ENCODE measurements around the gene EVC2. TPM values are rescaled to one million over a fixed set of nuclear protein-coding genes. Genes with fewer than 3 reads are reported as not detected.

EVC2 gene
- total RNA-seq, 4 donors from 2014 or later: 7.8 to 22.2 (median 9.9) TPM

DNA sequence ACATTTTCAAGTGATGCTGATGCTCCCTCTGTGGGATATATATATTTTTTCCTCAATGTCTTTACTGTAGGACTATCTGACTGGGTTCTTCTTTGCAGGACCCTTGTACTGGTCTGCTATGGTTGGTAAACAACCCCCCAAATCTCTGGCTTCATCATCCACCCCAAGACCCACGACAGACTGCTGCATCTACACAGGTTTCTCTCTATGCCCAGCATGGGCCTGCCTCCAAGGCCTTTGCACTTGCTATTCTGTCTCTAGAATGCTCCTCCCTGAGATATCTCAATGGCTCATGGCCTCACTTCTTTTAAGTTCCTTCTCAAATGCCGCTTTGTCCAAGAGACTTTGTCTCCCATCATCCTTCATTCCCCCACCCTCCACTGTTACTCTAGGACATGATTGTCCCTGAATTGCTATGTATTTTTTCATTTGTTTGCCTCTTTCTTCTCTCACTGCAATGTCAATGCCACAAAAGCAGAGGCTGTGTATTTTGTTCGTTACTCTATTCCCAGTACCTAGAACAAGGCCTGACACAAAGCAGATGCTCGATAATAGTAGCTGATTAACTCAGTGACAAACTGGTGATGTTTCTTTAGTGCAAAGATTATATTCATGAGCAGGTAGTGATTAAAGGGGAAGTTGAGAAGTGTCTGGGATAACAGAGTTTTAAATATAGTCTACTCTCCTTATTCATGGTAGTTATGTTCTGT, 9.2 kb upstream of the EVC2 start:
- peaks cover 9% of the 10 kb centered on the region for H3K36me3 ChIP-seq
- TF ChIP-seq POLR2A (IDR thresholded peaks at IDR 0.05) (no peak), POLR2AphosphoS5 (IDR thresholded peaks at IDR 0.05) (no peak), EP300 (IDR thresholded peaks at IDR 0.05) (no peak)
- TF ChIP-seq, protein P1, sequence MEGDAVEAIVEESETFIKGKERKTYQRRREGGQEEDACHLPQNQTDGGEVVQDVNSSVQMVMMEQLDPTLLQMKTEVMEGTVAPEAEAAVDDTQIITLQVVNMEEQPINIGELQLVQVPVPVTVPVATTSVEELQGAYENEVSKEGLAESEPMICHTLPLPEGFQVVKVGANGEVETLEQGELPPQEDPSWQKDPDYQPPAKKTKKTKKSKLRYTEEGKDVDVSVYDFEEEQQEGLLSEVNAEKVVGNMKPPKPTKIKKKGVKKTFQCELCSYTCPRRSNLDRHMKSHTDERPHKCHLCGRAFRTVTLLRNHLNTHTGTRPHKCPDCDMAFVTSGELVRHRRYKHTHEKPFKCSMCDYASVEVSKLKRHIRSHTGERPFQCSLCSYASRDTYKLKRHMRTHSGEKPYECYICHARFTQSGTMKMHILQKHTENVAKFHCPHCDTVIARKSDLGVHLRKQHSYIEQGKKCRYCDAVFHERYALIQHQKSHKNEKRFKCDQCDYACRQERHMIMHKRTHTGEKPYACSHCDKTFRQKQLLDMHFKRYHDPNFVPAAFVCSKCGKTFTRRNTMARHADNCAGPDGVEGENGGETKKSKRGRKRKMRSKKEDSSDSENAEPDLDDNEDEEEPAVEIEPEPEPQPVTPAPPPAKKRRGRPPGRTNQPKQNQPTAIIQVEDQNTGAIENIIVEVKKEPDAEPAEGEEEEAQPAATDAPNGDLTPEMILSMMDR (IDR thresholded peaks at IDR 0.05): no peak
- H3K9me3 ChIP-seq: no peaks in the 10 kb centered on the region
- no peak overlapping the region for H3K27ac ChIP-seq
- no peak overlapping the region for H3K4me3 ChIP-seq
- H3K27me3 ChIP-seq: no peaks in the 10 kb centered on the region
- WGBS: 96% methylated on average over 4 of the region's 4 CpGs
- H3K4me1 ChIP-seq: peaks cover 4% of the 10 kb centered on the region
- no peak for DNase-seq (ENCODE audit: low spot score in 2 of 2)

DNA sequence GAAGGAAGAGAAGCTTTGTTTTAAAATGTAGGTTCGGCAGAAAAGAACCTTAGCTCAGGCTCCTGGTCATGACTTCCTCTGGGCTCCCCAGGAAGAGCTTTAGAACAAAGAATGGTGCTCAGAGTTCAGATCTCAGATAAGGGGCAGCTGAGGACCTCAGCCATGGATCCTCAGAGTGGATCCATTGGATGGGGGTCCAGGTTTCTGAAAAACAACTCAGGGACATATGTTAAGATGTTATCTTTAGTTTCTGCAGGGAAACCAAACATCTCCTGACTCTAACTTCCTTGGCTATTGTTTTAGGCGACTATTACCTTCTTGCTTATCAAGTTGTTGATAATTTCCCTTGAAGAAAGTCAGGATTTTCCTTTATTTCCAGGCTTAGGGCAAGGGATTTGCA, 8.0 kb upstream of the EVC2 start:
- Histone ChIP-seq H3K4me1 (peaks cover 16% of the 10 kb centered on the region), H3K27me3 (no peaks in the 10 kb centered on the region), H3K9me3 (no peaks in the 10 kb centered on the region), H3K36me3 (peaks cover 9% of the 10 kb centered on the region), H3K27ac (no peak overlapping the region), H3K4me3 (no peak overlapping the region)
- TF ChIP-seq EP300 (IDR thresholded peaks at IDR 0.05) (no peak), POLR2A (IDR thresholded peaks at IDR 0.05) (no peak), POLR2AphosphoS5 (IDR thresholded peaks at IDR 0.05) (no peak)
- TF ChIP-seq, protein P1 (IDR thresholded peaks at IDR 0.05): no peak
- WGBS: 72% methylated on average over 2 of the region's 2 CpGs
- no peak for DNase-seq (ENCODE audit: low spot score in 2 of 2)

DNA sequence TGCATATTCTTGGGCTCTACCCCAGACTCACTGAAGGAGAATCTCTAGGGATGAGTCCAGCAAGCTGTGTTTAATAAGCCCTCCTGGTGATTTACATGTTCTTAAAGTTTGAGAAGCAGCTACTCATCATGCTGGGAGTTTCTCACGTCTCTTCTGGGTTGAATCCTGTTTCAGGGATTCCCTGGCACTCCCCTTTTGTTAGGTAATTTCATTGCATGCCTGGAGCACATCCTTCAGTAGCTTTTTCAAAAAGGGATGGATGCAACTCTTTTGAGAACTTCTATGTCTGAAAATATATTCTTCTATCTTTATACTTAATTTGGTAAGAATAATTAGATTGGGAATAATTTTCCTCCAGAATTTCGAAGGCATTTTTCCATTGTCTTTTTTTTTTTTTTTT, 7.0 kb upstream of the EVC2 start:
- Histone ChIP-seq H3K9me3 (no peaks in the 10 kb centered on the region), H3K27me3 (no peaks in the 10 kb centered on the region), H3K4me3 (no peak overlapping the region), H3K36me3 (peaks cover 5% of the 10 kb centered on the region), H3K27ac (no peak overlapping the region), H3K4me1 (peaks cover 22% of the 10 kb centered on the region)
- DNase-seq (ENCODE audit: low spot score in 2 of 2): no peak
- 48% methylated on average over 2 of the region's 2 CpGs for WGBS
- no peak for TF ChIP-seq POLR2A (IDR thresholded peaks at IDR 0.05)
- TF ChIP-seq EP300 (IDR thresholded peaks at IDR 0.05): no peak

DNA sequence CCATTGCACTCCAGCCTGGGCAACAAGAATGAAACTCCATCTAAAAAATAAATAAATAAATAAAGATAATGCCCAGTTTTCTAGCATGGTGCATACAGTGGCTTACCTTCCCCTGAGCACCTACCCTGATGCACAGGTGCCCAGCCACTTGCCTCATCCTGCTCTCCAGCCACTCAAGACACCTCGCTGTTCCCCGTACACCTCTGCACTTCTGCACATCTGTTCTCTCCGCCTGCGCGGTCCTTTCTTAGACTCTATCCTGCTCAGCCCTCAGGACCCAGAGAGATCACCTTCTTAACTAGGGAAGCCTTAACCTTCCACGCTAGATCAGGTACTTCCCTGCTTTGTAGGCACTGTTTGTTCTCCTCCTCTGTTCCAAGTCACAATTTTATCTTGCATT, 5.5 kb upstream of the EVC2 start:
- DNase-seq (ENCODE audit: low spot score in 2 of 2): no peak

DNA sequence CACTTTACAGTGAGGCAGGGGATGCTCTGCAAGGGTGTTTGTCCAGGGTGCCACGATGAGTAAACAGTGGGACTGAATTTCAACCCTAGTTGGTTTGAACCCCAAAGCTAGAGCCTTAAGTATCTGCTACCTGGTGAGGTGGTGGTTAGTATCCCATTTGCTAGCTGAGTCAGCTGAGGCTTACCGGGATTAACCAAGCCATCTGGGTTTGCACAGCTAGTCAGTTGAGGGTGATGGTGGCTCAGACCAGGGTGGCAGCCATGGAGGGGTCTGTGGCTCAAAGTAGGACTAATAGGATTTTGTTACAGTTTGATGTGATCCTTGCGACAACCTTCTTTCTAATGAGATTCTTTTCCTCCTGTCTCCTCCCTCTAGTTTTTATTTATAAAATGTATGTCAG, 4.6 kb upstream of the EVC2 start:
- Histone ChIP-seq H3K4me1 (peaks cover 44% of the 10 kb centered on the region), H3K9me3 (no peaks in the 10 kb centered on the region), H3K36me3 (no peaks in the 10 kb centered on the region), H3K4me3 (no peak overlapping the region), H3K27ac (no peak overlapping the region), H3K27me3 (no peaks in the 10 kb centered on the region)
- 76% methylated on average over 3 of the region's 3 CpGs for WGBS
- no peak for DNase-seq (ENCODE audit: low spot score in 2 of 2)
- TF ChIP-seq POLR2A (IDR thresholded peaks at IDR 0.05) (no peak), EP300 (IDR thresholded peaks at IDR 0.05) (no peak), POLR2AphosphoS5 (IDR thresholded peaks at IDR 0.05) (no peak)
- TF ChIP-seq, protein P1 (IDR thresholded peaks at IDR 0.05): no peak

More for the DNA sequence above, 5.5 kb upstream of the EVC2 start:
- TF ChIP-seq, protein P1 (IDR thresholded peaks at IDR 0.05): no peak
- TF ChIP-seq POLR2AphosphoS5 (IDR thresholded peaks at IDR 0.05) (no peak), EP300 (IDR thresholded peaks at IDR 0.05) (no peak), POLR2A (IDR thresholded peaks at IDR 0.05) (no peak)
- H3K4me1 ChIP-seq: peaks cover 35% of the 10 kb centered on the region
- WGBS: 78% methylated on average over 6 of the region's 6 CpGs
- no peaks in the 10 kb centered on the region for H3K9me3 ChIP-seq
- no peaks in the 10 kb centered on the region for H3K27me3 ChIP-seq
- H3K4me3 ChIP-seq: no peak overlapping the region
- H3K27ac ChIP-seq: no peak overlapping the region
- no peaks in the 10 kb centered on the region for H3K36me3 ChIP-seq
